NCI-H187 treated with DMSO at 0.1 percent for 48 hours (cell line): Measurements from ENCODE around the gene MEP1A.

ENCODE experiments used
- DNase-seq: peaks from one replicate; lab custom pipeline; 2025; lab: John Stamatoyannopoulos, UW

MEP1A gene

DNA sequence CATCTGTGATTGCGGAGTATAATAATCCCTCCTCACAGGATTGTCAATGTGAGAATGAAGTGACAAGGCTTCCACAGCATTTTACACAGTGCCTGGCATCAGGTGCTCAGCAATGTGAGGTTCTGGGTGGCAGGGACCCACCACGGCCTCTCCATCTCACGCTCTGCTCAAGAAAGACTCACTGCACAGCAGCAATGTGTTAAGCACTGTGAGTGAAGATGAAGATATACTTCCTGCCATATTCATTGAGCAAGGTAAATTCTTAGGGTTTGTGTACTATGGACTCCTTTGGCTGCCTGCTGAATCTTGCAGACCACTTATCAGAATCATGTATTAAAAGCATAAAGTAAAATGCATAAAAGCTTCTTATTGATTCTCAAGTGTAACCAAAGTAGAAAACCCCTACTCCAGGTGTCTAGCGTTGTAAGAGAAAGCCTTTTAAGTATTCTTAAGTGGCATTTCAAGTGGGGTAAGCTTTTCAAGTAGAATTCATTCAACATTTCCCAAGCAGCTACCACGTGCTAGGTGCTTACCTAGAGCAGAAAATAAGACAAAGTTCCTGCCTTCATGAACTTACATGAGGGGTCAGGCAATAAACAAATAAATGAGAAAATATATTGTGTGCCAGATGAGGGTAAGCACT lies 17.0 kb upstream of the MEP1A start:
- DNase-seq, result peak; percentile 33

DNA sequence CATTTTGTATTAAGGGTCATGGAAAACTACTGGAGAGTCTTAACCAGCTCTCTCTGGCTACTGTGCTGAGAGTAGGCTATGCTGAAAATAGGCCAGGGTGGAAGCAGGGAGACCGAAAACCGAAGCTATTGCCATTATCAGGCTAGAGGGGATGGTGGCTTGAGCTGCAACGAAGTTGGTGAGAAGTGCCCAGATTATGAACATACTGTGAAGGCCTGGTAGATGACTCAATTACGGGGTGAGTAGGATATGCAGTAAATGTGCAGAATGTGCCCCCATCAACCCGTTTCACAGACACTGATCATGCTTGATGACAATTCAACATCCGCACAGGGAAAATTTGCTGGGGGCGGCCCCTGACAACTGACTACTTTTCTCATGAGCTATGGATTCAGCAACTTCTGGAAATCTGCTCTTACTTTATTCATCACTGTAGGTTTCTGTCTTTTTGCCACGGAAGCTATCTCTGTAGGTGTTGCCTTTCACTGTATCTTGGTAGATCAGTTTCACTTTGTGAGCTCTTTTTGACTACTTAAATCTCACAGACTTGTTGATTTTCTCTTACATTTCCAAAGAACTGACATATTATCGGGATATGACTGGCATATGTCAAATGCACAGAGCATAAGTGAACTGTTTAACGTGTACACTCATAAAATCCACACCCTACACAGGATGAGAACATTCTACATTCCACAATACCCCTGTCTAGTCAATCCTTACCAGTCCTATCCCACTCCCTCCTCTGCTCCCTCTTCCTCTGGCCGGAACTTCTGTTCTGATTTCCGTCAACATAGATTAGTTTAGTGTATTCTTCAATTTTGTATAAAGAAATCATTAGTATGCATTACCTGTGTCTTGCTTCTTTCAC lies 15.5 kb upstream of the MEP1A start:
- DNase-seq, result no peak

DNA sequence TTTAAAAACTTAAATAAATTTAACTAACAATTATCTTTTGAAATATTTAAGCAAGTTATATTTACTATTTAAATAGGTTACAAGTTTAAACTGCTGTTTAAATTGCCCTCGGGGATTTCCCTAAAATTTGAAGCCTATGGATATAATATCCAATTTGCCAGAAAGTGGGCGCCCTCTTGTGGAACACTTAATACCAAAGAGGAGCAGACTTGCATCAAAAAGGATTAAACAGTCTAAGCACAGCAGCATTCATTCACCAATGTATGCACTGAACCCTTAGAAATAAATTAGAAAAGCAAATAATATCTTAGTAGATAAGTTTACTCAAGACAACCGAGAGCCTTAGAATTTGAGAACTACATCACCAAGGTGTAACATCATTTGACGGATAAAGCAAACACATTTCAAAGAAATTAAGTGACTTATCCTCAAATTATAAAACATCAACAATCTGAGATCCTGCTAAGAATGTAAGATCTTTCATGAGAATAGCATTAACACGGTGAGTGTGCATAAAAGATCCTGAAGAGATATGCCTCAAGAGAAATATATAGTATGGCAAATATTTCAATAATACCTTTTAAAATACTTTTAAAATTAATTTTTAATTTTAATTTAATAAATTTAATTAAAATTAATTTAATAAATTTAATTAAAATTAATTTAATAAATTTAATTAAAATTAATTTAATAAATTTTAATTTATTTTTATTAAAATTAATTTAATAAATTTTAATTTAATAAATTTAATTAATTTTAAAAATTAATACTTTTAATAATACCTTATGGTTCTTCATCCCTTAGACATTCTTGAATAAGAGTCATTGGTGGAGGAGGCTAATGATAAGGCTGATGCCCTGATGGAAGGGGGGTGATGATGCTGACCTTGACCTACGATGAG lies 11.5 kb upstream of the MEP1A start:
- peak; percentile 44 for DNase-seq

DNA sequence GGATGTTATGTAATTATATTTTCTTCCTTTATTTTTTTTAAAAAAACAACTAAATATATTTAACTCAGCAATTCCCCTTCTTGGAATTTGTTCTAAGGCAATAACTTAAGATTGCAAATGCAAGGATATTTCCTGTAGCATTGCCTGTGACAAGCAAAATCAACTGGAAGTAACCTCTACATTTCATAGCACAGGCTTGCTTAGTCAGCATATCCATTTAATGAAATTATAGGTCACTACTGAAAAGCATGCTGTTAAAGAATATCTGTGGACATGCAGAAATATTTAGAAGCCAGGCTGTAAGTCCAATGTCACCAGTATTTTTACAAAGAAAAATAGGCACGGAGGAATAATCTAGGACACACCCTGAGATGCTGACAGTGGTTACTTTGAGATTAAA lies 8.7 kb upstream of the MEP1A start:
- no peak for DNase-seq

DNA sequence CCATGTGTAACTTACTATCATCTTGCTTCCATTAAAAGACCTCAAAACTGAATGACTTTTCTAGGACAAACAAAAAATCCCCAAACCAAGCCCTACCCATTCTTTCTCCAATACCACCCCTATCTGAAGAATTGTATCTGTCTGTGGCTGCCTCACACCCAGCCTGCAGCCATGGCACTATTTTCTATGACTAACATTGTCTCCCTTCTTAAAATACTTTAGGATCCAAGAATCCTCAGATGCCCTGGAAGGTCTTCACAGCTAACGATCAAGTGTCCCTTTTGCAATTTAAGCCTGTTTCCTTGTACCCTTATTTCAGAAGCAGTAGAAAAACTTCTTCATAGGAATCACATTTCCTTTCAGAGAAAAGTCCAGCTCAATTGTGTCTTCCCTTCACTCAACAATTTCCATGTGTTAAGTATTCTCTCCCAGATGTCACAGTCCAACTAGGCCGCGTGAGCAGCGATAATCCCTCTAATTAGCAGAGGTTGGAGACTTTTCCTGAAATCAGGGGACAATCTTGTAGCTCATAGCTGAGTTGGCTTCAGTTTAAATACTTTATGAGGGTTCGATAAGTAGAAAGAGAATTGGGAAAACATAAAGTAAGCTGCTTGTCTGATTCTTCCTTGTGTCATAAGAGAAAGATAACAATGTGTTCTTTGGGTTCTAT lies 5.2 kb upstream of the MEP1A start:
- no peak for DNase-seq

DNA sequence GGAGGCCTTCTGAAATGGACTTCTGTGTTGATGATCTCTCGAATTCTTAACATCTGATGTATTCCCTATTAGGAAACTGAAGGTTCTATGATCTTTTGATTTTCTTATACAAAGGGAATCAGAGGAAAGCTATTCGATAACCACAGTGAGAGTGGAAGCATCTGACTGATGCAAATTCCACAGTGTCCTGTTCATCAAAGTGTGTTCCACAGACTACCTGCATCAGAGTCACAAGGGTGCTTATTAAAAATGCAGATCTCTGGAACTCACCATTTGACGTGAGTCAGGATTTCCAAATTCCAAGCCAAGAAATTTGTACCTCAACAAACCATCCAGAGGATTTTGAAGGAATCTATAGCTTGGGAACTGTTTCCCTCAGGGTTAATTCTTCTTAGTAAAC lies 4.4 kb upstream of the MEP1A start:
- DNase-seq, result no peak

DNA sequence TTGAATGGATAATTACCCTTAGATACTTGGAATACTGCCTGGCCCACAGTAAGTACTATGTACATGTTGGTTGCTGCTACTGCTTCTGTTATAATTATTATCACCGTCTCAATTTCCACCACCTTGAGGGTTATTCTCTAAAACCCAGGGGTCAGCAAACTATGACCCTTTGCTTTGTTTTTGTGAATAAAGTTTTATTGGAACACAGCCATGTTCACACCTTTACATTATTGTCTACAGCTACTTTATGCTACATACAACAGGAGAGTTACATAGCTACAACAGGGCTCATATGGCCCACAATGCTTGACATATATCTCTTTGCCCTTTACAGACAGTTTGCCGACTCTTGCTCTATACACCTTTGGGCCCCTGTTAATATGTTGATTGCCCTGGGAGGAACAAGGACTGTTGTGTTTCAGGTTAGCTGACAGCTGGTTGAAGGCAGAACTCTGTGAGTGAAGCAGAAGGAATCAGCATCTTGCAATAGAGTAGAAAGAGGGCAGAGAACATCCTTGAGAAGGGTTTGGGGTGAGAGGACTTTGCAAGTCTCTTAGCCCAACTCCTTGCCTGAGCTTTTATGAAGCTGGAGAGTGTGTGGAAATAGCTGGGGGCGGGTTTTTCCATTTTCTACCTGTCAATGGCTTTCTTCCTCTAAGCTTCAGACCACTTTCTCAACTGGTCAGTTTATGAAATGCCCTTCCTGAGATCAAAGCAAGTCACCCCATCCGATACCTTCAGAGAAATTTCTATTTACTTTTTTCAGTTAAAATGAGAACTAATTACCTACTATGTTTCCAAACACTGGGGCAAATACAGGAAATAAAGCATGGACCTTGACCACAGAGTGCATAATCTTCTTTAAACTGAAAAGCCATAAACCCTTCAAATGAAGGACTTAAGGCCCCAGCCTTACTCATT lies 3.5 kb upstream of the MEP1A start:
- DNase-seq, result no peak

DNA sequence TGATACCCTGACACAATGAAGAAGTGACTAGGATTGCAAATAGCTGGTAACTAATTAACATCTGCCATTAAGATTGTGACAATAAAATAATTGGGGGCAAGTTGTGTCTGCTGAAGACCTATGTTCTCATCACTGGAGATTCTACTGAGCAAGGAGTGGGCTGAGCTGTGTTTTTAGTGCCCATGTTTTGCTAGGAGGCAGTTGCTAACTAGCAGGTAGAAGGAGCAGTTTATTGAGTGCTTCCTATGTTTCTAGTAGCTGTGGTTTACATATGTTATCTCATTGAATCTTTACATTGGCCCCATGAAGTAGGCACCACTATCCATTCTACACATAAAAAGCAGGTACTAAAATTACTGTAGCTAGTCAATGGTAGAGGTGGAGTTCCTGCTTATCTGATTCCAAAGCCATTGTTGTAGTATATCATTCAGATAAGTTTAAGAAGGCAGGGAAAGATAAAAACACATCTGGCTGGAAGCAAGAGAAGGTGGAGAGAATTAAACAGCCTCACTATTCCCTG lies 2.8 kb upstream of the MEP1A start:
- DNase-seq, result no peak

DNA sequence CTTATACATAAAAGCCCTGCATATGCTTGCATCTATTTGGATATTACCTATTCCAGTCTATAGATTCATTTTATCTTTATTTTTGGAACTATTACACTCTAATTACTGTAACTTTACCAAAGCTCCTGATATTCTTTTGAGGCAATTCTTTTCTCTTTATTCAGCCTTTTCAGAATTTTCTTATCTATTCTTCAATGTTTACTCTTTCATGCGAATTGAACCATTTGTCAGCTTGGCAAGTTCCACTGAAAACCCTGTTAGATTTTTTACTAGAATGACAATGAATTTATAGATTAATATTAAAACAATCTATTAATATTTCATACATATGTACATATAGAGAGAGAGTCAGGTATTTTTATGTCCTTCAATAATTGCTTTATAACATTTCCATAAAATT lies 554 bp upstream of the MEP1A start:
- DNase-seq, result no peak

DNA sequence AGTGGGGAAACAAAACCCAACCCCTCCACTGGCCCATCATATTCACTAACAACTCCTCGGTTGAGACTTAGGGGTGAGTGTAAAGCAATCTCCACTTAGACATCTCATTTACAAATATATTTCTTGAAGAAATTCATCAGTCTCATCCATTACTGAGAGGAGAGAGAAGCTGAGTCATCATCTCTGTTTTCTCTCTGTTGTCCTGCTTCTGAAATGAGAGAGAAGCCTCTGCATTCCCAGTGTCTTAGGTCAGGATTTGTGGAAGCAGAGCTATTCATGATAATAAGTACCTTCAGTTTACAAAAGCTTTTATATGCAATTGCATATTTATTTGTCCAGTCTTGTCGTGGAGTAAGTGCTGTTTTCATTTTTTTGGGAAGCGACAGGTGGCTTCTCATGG lies 879 bp downstream of the MEP1A start:
- no peak for DNase-seq

DNA sequence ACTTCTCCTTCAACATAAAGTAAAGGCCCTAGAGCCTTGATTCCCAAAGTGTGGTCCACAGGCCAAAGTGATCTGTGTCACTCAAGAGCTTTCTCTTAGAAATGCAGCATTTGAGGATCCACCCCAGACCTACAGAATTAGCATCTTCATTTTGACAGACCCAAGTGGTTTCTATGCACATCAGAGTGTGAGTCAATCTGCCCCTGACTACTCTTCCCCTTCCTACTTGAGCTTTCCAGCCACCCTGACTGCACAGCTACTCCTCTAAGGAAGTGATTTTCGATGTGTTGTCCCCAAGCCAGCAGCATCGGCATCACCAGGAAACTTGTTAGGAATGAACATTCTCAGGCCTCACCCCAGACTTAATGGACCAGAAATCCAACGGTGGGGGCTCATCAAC lies 2.6 kb downstream of the MEP1A start:
- no peak for DNase-seq

DNA sequence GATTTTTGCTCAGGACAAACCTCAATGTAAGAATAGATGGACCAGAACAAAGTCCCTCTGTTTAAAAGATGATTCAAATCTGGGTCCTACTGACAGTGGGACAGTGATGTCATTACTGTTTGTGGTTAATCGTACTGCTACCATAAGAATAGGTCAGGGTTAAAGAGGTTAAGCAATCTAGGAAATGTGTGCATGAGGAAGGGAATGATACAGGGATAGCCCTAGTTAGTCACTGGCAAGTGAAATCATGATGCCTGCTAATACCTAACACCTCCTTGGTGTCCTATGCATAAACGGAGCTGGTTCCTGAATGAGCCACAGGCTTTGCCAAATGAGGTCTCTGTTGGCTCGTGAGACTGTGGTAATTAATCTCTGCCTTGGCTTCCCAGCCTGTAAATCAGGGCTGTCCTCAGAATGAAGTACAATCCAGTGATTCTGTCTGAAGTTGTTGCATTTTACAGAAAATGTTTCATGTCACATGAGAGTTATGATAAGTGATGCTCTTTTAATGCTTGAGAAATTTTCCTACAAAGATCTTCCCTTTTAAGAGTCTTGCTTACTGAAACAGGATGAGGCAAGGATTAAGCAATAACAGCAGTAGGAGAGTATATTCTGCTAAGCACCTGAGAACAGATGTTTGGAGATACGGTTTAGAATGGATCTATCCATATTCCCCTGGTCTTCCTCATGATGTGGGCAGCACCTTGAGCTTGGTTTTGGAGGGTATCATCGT lies 3.8 kb downstream of the MEP1A start:
- DNase-seq, result no peak

DNA sequence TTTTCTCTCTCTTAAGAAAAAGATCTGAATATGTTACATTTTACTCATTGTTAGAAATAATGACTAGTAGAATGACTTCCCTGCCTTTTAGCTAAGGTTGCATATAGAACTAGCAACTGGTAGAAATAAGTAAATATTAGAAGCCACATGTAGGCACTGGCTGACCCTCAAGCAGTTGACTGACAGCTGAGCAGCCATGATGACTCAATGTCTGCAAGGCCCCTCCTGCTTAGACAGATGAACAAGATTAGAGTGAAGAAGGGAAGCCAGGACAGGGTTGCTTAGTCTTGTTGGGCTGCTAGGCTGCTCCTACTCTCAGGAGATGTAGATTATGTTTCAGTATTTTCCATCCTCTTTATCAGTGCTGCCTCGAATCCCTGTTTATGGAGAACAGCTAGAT lies 6.5 kb downstream of the MEP1A start:
- DNase-seq, result no peak

DNA sequence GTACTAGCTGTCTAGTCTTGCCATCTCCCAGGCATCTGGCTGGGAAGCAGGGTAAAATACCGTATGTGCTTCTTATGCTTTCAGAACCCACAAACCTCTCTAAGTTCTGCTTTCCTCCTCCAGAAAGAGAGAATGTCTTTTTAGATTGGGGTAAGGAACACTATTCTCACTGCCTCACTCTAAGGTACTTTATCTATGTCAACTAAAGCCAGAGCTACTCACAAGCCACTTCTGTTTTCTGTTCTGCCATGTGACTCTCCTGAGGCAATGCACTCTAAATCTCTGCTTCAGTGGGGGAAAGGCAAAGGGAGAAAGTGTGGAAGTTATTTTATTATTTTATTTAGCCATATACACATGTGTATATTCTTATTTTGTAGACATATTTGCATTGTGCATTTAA lies 15.6 kb downstream of the MEP1A start:
- no peak for DNase-seq

DNA sequence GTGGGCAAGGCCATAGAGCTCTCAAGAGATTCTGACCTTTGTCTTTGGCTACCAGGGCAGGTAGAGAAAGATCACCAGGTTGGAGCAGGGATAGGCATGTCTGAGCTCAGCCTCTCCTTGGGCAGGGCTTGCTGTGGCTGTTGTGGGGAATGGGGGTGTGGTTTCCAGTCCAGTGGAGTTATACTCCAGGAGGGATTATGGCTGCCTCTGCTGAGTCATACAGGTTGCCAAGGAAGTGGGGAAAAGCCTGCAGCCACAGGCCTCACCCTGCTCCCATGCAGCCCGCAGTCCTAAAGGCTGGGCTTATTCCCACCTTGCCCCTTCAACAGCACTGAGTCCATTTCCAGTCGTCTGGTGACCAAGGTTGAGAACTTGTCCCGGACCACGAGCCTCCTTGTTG lies 21.9 kb downstream of the MEP1A start:
- no peak for DNase-seq

DNA sequence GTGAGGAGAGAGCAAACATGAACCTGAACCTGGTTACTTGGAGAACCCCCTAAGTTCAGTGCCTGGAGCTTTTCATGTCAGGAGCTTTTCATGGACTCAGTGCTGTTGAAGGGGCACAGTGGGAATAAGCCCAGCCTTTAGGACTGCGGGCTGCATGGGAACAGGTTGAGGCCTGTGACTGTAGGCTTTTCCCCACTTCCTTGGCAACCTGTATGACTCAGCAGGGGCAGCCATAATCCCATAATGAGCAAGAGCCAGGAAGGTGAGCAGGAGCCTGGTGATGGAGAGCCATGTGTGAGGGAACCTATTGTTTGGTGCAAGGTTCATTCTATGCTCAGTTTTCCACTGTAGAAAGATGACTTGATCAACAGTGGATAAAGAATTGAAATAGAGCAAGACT lies 23.4 kb downstream of the MEP1A start:
- no peak for DNase-seq

DNA sequence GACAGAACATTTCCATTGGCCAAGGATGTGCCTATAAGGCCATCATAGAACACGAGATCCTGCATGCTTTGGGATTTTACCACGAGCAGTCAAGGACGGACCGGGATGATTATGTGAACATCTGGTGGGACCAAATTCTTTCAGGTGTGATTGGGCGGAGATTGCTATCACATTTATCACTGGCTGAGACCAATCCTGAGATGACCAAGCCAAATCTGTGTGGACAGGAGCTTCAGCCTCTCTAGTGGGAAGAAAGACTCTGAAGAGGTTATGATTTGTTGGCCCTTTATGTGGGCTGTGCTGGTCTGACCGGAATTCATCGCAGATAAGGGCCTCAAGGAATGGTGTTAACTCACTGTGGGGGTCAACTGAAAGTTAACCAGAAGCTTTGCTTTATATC lies 26.4 kb downstream of the MEP1A start:
- no peak for DNase-seq

DNA sequence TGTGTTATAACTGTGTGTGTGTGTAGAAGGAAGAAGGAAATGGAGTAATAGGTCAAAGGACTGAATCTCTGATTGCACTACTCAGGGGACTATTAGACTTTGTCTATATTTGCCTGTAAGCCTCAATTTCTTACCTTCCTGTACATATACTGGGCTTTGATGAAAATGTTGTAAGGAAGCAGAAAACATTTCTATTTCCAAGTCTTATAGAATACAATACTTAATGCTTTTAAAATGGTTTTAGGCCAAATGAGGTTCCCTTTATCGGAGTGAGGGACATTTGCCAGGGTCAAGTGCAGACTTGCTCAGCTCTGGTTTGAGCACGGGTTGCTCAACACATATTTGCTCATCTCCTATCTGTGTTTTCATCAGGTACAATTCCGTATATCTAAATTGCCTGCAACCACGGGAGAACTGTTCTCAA lies 28.3 kb downstream of the MEP1A start:
- no peak for DNase-seq

DNA sequence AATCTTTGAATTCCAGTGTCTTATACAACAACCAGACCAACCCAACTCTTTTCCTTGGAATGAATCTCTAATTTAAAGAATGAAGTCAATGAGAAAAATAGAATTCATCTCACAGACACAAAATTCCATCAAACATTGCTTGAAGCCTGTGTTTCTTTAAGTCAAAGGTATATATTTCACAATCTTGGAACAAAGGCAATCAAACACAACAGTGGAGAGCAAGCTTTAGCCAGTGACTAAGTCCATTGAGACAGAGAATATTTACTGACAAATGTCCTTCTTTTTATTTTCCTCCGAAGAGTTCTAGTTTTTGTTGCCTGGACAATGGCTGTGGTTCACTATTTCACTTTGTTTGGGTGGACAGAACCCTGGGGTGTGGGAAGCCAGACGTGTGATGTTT lies 35.8 kb downstream of the MEP1A start:
- DNase-seq, result no peak

DNA sequence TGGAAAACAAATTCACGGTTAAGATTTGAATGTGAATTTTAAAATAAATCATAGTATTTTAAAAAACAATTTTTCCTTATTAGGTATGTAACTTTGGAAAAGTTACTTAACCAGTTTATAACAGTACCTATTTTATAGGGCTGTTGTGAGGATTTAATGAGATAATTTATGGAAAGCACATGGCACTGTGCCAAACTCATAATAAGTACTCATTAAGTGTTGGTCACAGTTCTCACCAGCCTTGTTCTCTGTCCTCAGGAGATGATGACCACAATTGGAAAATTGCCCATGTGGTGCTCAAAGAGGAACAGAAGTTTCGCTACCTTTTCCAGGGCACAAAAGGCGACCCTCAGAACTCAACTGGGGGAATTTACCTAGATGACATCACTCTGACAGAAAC lies 39.6 kb downstream of the MEP1A start:
- DNase-seq, result no peak
